Gastrocnemius medialis (tissue), 4 donors: Measurements from ENCODE around the gene SEC62.

ENCODE experiments used
- CTCF ChIP-seq, 5 experiments: fragments of 450-650 bp in 3 of 5; fragments of 200-600 bp in 2 of 5; sonication (generic) in 2 of 5; IDR thresholded peaks in 4 of 5; conservative IDR thresholded peaks in 1 of 5; 1 replicate in 4 of 5; 2 replicates in 1 of 5; pipeline ENCODE4 v1.5.1; 2016 to 2019; ENCODE audit warnings: antibody characterized with exemption in 5 of 5, mild to moderate bottlenecking in 3 of 5, moderate library complexity in 3 of 5
- POLR2A ChIP-seq, 2 donors: fragments of 450-650 bp; IDR thresholded peaks; one replicate each; pipeline ENCODE4 v1.6.1; 2017; ENCODE audit warnings: antibody characterized with exemption in 2 of 2, mild to moderate bottlenecking in 2 of 2, moderate library complexity in 2 of 2

GRCh38 chr3:169946336-169946735 is 20.3 kb upstream of the SEC62 start:
- TF ChIP-seq CTCF (IDR thresholded peaks at IDR 0.05 in 4 of 5, conservative IDR thresholded peaks at IDR 0.05 in 1 of 5) (no peak), POLR2A (IDR thresholded peaks at IDR 0.05) (no peak)
